H1 (cell line): Measurements from ENCODE around the gene NOG. TPM values are rescaled to one million over a fixed set of nuclear protein-coding genes. Genes with fewer than 3 reads are reported as not detected.

Source experiments
- ASH2L ChIP-seq: fragments of 200-600, 300-600 bp; sonication (generic); IDR thresholded peaks from one replicate; pipeline ENCODE4 v1.7.1; 2017; ENCODE audit warnings: low read length
- CEBPB ChIP-seq: IDR thresholded peaks from 2 replicates; pipeline ENCODE4 v1.6.1; 2012; ENCODE audit warnings: low read depth, low read length
- EP300 ChIP-seq, 2 experiments: IDR thresholded peaks; 1 replicate in 1 of 2; 2 replicates in 1 of 2; pipeline ENCODE4 v1.6.1; 2011 to 2012; ENCODE audit warnings: low read depth in 2 of 2, low read length in 2 of 2, mild to moderate bottlenecking in 2 of 2, borderline replicate concordance in 1 of 2, inconsistent platforms in 1 of 2, moderate library complexity in 1 of 2
- KDM5A ChIP-seq: fragments of 200-600 bp; IDR thresholded peaks from 2 replicates; pipeline ENCODE4 v1.7.1; 2012; ENCODE audit warnings: mild to moderate bottlenecking, low read length, inconsistent platforms, mixed read lengths
- SIN3A ChIP-seq, 2 experiments: IDR thresholded peaks in 1 of 2; conservative IDR thresholded peaks in 1 of 2; 2 replicates each; pipeline ENCODE4 v1.6.1; 2011 to 2012; ENCODE audit warnings: low read length in 2 of 2, improper control_type of control experiment in 1 of 2, low read depth in 1 of 2, mild to moderate bottlenecking in 1 of 2
- SRF ChIP-seq: IDR thresholded peaks from 2 replicates; pipeline ENCODE4 v1.6.1; 2011; ENCODE audit warnings: mild to moderate bottlenecking, low read depth, low read length, moderate library complexity
- SUZ12 ChIP-seq: fragments of 200-600 bp; sonication (generic); IDR thresholded peaks from 2 replicates; pipeline ENCODE4 v1.6.1; 2012; ENCODE audit warnings: mild to moderate bottlenecking, inconsistent platforms, low read length, moderate library complexity, mixed read lengths
- TEAD4 ChIP-seq: IDR thresholded peaks from 2 replicates; pipeline ENCODE4 v1.6.1; 2012; ENCODE audit warnings: low read depth, low read length, inconsistent platforms, mixed read lengths
- polyA plus RNA-seq, 7 experiments: library from polyadenylated mRNA; depleted of rRNA in 3 of 7; stranded (reverse) in 5 of 7; unstranded in 2 of 7; fragments of >200 nt in 5 of 7; fragments of 200-250 nt in 2 of 7; gene quantifications; 1 replicate in 5 of 7; 2 replicates in 1 of 7; 4 replicates in 1 of 7; pipeline versions ENCODE4 v1.2.1 to v1.2.3, GENCODE V29; 2011 to 2013; ENCODE audit warnings: missing spikeins in 2 of 7, mixed read lengths in 2 of 7
- total RNA-seq: library from RNA; stranded (reverse); fragmentation: NEBNext Ultra II Directional; extraction: Animal tissue kit (Norgen Biotek cat#: 25700); gene quantifications from 2 replicates; pipeline ENCODE4 v1.2.1, GENCODE V29; 2021
- TF ChIP-seq, protein P1 (sequence below): IDR thresholded peaks from 2 replicates; pipeline ENCODE4 v1.6.1; 2011; ENCODE audit warnings: low read depth, mild to moderate bottlenecking, low read length; ENCODE audit not compliant: insufficient read depth

The NOG gene
- total and polyA plus RNA-seq, 2 of the 8 experiments (the other 6 are each of a cell fraction or from before 2014, with no cell fraction given) = 0.35 TPM

DNA sequence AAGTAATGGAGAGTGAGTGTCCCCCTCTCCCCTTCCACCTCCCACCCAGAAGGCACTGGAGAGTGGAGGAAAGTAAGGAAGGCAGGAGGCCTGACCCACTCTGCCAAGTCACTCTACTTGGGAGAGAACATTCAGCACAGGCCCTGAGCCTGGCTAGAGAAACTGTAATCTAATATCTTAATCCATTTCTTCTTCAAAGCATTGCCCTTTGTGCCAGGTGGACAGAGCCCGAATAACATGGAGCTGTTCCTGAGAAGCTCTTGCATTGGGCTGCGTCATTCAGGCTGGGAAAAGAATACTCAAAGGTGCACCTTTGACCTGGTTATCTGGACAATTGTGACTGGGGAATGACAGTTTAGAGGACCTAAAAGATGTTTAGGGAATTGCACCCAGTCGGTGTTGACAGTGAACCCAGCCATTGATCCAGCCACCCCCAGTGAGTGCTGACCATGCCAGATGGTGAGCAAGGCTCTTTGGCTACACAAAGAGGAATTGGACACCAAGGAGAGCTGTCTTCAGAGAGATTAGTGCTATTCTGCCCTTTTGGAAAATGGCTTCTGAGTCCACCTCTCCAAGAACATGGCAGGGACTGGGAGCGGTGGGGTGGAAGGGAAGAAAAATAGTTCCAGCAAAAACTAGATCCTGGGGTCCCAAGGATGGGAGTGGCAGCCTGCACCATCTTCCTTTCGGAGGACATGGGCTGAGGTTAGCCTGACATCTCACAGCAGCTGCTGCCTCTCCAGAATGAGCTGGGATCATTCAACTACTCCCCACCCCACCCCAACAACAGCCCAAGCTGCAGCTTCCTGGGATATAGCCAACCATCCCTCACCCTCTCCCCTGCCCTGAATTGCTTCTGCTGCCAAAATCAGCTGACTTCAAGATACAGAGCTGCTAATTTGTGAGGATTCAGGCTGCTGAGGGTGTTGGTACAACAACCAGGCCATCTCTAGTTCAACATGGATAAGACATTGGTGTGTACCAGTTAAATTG is 11.6 kb upstream of the NOG start (continued):
- TF ChIP-seq ASH2L (no peak), SUZ12 (no peak), TEAD4 (no peak), SRF (no peak), SIN3A (conservative IDR thresholded peaks at IDR 0.05 in 1 of 2, IDR thresholded peaks at IDR 0.05 in 1 of 2; ENCODE audit: low read depth in 1 of 2, low read length in 2 of 2) (no peak), EP300 (IDR thresholded peaks at IDR 0.05; ENCODE audit: borderline replicate concordance in 1 of 2, low read depth in 2 of 2, low read length in 2 of 2) (no peak), CEBPB (no peak), KDM5A (no peak)
- TF ChIP-seq, protein P1, sequence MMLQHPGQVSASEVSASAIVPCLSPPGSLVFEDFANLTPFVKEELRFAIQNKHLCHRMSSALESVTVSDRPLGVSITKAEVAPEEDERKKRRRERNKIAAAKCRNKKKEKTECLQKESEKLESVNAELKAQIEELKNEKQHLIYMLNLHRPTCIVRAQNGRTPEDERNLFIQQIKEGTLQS = no peak
